Femur (tissue), 1 donor: ENCODE data around the gene DENND1A.
"Not testable (repeated sequence)": the region's sequence is repeated elsewhere in the genome, so short reads cannot be mapped to it uniquely, and the experiment has no call there.

Experiments used
- DNase-seq: peaks from one replicate; pipeline ENCODE4 v3.0.0-alpha.2; 2017

Gene DENND1A, protein sequence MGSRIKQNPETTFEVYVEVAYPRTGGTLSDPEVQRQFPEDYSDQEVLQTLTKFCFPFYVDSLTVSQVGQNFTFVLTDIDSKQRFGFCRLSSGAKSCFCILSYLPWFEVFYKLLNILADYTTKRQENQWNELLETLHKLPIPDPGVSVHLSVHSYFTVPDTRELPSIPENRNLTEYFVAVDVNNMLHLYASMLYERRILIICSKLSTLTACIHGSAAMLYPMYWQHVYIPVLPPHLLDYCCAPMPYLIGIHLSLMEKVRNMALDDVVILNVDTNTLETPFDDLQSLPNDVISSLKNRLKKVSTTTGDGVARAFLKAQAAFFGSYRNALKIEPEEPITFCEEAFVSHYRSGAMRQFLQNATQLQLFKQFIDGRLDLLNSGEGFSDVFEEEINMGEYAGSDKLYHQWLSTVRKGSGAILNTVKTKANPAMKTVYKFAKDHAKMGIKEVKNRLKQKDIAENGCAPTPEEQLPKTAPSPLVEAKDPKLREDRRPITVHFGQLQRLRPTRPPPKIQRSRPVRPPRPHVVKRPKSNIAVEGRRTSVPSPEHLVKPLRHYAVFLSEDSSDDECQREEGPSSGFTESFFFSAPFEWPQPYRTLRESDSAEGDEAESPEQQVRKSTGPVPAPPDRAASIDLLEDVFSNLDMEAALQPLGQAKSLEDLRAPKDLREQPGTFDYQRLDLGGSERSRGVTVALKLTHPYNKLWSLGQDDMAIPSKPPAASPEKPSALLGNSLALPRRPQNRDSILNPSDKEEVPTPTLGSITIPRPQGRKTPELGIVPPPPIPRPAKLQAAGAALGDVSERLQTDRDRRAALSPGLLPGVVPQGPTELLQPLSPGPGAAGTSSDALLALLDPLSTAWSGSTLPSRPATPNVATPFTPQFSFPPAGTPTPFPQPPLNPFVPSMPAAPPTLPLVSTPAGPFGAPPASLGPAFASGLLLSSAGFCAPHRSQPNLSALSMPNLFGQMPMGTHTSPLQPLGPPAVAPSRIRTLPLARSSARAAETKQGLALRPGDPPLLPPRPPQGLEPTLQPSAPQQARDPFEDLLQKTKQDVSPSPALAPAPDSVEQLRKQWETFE

DNA sequence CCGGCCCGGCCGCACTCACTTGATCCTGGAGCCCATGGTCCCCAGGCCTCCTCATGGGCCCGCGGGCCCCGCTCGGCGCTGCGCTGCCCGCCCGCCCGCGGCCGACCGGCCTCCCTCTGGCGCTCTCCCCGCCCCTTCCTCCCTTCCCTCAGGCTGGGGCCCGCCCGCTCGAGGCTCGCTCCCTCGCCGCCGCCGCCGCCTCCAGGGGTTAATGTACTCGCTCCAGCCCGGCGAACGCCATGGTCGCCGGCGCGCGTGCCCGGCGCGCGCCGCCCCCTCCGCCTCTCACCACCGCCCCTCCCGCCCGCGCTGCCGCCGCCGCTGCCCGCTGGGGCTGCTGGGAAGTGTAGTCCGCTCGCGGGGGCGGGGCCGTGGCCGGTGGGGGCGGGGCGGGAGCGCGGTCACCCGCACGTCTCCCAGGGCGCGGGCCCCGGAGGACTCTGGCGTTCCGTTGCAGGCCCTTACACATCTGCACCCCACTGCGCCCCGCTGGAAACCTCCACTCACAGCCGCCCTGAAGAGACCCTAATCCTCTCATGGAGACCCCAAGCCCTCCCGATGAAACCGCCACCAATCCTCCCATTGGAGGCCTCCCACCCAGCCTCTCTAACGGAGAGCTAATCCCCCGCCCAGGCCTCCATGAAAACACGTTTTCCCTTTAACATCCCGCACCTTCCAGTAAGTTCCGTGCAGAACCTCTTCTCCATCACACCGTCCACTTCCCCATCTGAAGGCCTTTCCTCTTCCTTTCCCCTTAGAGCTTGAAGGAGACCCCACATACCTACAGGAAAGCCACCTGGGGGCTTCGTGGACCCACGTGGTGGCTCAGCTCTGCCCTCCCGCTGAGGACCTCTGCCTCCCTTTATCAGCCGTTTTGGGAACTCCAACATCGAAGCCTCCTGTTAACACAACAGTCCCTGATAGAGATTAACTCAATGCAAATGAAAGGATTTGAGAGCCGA, at the start of gene DENND1A:
DENND1A (minus strand) TSS at position 257 of the 962 bp plus-strand sequence; CDS start at position 36, 221 bp downstream.
- peak; percentile 95 for DNase-seq

DNA sequence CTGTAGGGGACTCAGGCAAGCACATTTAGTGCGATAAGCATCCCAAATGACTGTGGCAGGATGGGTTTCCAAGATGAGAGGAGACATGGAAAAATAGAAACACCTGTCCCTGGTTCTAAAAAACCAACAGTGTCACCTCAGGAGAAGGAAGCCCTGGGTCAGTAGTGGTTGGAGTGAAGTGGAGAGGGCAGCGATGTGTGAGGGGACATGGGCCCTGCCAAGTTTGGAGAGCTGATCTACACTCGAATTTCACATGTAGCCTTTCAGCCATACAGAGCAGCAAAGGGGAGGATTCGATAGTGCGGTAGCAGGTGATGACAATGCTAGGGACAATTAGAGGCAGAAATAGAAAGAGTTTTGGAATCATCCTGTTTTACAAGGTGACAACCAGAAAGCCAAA, 49.1 kb upstream of the DENND1A start:
- no peak for DNase-seq

DNA sequence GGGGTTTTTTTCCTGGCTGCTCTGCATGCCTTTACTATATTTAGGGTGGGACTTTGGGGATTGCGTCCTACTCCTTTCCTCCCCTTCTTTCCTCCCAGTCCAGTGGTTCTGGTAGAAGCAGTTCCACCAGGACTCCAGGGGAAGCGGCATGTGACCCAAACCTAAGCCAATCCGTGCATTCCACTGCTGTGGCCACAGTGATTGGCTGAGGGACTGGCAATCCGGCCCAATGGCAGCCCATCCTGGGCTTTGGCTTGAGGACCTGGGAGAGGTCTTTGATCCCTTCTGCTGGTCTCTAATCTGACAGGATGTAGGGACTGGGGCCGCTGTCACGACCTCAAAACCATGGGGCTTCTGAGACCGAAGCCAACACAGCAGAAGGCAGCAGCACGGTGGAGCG, 46.7 kb upstream of the DENND1A start:
- not testable (repeated sequence) for DNase-seq

DNA sequence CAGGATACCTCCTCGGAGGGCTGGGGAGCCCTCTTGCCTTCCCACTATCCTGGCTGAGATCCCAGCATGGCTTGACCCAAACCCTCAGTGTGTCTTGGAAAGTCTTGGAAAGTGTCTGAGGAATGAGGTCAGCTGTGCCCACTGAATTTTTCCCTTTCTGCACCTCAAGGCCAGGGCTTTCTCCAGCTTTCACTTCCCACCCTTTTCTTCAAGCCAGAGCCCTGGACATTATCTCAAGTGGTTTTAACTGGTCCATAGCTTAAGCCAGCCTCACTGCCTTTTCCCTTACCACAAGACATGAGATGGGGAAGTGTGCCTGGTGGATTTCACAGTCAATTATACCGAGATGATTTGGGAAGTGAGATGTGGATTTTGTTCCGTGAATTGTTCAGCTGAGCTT, 45.9 kb upstream of the DENND1A start:
- no peak for DNase-seq

DNA sequence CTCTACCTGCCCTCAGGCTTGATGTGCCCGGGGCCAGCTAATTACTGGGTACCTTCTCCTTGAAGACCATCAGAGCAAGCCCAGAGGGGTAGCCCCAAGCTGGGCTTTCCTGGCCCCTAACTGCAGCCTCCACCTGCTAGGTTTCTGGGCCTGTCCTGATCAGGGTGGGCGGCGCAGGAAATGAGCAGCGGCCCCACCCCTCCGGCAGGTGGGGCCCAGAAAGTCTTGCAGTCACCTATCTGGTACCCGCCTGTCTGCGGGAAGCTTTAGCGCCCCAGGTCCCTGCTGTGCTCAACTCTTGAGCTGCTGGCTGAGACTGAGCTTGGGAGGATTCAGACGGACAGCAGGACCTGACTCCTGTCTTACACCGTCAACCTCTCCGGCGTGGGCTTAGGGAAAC, 44.5 kb upstream of the DENND1A start:
- no peak for DNase-seq

DNA sequence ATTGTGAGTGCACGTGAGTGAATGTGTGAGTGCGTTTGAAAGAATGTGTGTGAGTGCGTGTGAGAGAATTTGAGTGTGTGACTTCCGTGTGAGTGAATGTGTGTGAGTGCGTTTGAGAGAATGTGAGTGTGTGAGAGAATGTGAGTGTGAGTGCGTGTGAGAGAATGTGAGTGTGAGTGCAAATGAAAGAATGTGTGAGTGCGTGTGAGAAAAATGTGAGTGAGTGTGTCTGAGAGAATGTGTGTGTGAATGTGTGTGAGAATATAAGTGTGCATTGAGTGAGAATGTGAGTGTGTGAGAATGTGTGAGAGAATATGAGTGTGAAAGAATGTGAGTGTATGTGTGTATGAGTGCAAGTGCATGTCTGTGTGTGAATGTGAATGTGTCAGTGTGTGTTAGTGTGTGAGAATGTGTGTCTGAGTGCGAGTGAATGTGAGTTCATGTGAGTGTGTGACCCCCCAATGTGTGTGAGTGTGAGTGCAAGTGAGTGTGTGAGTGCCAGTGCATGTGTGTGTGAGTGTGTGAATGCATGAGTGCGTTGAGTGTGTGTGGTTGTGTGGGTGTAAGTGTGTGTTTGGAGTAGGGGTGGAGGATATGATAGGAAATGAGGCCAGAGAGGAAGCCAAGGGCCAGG, 43.8 kb upstream of the DENND1A start:
- DNase-seq, result no peak

DNA sequence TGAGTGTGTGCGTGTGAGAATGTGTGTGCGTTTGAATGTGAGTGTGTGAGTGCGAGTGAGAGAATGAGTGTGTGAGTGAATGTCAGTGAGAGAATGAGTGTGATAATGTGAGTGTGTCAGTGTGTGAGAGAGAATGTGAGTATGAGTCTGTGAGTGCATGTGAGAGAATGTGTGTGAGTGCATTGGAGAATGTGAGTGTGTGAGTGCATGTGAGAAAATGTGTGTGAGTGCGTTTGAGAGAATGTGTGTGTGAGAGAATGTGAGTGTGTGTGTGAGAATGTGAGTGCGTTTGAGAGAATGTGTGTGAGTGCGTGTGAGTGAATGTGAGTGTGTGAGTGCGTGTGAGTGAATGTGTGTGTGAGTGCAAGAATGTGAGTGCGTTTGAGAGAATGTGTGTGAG, 42.7 kb upstream of the DENND1A start:
- no peak for DNase-seq

DNA sequence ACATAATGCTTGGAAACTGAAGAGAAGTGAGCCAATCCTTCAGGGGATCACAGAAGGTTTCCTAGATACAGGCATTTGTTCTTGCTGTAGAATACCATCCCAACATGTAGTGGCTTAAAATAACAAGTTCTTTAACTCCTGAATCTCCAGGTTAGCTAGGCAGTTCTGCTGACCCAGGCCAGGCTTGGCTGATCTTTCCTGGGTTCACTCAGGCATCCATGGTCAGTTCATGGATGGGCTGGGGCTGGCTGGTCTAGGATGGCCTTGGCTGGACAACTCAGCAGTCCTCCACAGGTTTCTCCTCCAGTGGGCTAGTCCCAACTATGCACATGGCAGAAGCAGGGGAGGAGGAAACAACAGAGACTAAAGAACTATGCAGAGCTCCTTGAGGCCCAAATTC, 37.4 kb upstream of the DENND1A start:
- no peak for DNase-seq

DNA sequence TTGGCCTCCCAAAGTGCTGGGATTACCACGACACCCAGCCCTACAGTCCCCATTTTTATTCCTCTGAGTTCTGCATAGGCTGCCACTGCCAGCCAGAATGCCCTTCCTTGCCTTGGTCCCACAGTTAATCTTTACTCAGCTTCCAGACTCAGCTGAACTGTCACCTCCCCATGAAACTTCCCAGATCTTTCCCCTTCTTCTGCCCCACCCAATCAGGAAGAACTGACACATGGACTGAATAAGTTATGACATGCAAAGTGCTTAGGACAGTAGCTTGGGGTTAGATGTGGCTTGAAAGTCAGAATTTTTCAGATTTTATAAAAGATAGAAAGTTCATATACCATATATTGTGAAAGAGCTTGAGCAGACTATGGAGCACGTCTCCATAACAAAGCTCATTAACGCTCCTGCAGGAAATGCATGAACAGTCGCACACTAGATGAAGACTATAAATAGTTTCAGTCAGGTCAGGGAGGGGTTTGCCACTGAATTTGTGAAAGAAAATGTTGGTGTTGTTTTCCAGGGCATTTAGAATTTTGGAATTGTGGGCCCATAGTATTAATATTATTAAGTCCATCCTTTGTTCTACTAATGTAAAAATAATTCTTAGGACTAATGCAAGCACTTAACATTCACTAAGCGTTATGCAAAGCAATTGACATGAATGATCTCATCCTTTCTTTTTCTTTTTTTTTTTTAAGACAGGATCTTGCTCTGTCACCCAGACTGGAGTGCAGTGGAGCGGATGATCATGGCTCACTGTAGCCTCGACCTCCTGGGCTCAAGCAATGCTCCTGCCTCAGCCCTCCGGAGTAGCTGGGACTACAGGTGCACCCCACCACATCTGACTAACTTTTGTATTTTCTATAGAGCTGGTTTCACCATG, 36.1 kb upstream of the DENND1A start:
- DNase-seq, result no peak

DNA sequence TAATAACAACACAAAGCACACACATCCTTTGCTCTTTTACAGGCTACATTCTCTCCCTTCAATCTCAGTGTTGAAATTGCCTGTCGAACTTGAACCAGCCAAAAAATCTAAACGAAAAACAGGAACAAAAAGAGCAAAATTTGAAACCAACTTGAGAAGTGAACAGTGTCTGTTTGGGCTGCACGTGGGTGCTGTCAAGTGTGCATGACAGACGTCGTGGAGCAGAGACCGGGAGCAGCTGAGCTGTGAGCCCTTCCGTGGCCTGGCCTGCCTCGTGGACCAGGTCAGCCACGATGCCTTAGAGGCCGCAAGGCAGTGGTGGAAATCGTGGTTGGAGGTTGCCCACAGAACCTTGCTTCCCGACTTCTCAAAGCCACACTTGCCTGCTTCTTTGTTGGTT, 34.8 kb upstream of the DENND1A start:
- no peak for DNase-seq

DNA sequence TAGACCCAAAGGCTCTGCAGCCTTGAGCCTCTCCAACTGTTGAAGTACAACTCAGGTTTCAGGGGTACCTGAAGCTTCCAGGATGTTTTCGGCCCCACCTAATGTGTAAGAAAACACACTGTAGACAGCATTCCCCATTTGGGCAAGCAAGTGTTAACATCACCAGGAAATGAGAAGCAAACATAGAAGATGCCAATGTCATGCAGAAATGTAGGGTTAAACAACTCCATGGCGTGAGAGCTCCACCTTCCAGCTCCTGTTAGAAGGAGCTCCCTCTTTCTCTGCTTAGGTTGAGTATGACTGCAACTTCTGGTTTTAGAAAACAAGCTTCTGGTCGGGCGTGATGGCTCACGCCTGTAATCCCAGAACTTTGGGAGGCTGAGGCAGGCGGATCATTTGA, 31.0 kb upstream of the DENND1A start:
- no peak for DNase-seq

DNA sequence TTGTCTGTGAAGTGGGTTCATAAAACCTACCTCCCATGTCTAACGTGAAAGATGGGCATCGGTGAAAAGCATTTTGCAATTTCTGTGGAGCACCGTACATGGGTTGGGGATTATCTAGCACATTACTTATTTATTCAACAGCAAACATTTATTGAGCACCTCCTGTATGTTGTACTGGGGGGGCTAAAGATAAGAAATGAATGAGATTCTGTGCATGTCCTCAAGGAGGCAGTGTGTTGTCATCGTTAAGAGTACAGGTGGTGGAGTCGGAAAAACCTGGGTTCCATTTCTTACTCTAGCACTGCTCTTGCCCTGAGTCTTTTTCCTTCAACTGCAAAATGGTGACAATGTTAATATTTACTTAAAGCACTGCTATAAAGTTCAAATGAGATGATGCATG, 30.4 kb upstream of the DENND1A start:
- DNase-seq, result no peak

DNA sequence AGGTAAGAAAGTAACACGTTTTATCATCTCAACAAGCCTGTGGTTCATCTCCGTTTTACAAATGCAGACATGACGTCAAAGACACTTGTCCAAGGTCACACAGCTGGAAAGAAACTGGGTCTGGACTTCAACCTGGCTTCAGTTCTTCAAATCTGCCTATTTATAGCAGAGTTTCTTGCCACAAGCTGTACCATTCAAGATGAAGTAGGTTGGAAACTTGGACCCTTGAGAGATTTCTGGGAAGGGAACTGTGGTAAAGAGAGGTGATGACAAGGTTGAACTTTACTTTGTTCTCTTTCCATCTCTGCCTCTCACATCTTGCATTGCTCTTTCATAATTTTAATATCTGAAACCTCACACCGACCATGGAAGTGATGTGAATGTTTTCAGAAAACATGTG, 29.9 kb upstream of the DENND1A start:
- DNase-seq, result no peak

DNA sequence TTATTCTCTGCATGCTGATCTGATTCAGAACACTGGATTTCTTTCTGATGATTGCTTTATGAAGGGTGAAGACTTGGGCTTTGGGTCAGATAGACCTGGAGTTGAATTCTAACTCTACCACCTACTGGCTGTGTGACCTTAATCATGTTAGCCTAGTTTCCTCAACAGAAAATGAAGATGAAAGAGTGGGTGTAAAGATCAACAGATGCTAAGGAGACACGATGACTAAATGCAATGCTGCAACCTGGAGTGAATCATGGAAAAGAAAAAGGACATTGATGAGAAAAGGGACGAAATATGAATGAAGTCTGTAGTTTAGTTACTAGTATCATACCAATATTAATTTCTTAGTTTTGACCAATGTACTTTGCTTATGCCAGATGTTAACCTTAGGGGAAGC, 27.8 kb upstream of the DENND1A start:
- no peak for DNase-seq

DNA sequence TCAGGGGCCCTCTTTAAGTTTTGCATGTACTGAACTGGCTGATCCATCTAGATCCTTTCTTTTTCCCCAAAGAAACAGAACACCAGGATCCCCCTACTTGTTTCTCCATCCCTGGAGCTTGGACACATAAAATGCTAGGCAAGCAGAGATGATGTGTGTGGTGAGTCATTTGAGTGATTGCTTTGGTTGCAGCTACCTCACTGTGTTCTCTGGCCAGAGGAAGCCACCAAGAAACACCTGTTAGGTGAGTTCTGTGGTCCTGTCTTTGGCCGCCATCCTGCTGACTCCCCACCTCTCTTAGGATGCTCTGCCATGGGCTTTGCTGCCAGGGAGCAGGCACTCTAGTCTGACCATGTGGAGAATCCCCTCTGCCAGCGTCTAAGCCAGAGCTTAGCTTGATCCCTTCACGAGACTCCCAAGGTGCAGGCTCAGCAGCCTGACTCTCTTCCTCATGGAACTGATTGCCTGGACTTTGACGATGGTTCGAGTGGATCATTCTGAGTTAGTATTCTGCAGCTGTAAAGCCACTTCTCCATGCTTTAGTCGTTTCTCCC, 27.3 kb upstream of the DENND1A start:
- DNase-seq, result no peak

DNA sequence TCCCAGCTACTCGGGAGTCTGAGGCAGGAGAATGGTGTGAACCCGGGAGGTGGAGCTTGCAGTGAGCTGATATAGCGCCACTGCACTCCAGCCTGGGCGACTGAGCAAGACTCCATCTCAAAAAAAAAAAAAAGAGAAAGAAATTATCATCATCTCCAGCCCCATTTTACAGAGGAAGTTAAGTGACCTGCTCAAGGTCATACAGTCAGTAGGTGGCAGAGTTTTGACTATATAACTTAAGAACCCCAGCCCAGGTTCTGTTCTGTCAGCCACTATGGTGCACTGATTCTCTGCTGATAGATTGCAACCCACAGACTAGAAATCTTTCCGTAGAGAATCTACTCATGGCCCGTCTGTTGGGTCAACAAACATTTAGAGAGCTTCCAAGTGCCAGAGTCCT, 25.7 kb upstream of the DENND1A start:
- no peak for DNase-seq

DNA sequence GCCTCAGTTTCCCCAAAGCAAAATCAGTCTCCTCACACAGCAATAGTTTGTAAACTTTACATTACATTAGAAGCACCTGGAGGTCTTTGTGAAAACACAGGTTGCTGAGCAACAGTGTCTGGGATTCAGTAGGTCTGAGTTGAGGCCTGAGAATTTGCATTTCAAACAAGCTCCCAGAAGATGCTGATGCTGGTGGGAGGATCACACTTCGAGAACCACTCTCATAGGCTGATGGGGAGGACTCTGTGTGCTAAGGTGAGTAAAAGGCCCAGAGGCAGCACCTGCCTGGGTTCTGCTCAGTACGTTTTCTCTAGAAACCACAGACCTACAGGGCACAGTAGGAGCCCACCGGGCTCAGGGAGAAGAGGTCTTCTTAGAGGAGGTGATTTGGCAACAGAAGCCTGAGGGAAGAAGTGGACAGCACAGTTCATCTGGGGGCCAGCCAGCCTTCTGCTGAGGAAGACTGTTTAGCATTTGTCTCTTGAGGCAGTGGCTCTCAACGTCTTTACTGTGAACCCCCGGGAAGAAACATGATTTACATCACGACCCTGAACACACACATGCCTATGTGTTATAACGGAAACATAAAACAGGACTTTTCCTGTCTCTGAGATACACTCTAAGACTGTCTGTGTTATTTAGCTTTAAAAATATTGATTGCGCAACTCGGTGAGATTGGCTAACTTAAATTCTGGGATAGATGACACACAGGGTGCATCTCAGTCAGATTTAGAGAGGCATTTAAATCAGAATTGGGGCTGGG, 24.8 kb upstream of the DENND1A start:
- DNase-seq, result no peak

DNA sequence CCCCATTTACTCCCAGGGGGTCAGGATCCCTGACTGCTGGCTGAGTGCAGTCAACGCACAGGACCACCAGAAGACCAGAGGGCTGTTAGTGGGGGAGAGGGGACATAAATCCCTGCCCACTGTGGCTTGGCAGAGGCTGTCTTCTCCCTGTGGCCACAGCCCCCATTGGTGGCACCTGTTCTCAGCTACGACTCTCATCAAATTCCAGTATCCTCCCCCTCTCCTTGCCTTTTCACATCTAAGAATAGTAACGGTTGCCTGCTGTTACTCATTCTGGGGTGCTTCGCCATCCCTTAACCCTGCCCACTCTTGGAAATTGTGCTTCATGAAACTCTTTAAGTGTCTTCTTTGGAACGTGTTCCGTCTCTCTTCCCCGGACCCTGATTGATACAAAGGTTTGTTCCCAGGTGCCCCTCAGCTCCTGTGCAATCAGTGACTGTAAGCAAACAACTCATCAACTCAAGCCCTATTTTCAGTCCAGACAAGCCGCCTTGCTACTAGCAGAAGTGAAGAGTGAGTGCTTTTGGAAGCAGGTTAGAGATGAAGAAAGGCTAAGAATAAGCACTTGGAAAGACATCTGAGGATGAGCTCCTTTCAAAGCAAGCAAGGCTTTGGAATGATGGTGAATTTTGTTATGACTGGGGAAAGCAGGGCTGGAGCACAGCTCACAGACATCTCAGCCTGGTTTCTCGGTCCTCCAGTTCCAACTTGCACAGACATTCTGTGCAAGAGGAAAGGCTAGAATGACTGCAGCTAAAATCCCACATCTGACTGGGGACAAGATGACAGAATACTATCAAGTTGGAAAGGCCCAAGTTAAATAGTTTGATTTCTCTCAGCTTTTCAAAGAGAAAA, 22.9 kb upstream of the DENND1A start:
- no peak for DNase-seq

DNA sequence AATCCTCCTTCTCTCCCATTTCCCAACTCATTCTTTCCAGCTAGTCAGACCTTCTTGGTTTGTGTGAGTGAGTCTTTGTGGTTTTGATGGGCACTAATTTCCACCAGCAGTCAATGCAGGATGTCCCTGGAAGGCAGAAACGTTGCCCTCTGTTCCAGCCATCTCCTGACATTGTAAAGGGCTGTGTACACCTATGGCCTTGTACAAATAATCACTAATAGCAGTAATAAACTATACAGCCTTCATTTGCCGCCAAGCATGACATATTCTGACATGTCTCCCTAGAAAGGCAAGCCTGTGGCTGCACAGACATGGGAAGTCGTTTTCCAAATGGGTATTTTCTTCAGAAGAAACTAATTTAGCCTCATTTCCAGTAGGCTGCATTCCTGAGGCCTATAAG, 18.4 kb upstream of the DENND1A start:
- DNase-seq, result no peak
